ENCODE results near the gene SLC8A1.

- TF ChIP-seq CTCF (IDR thresholded peaks at IDR 0.05; ENCODE audit: low read depth, low read length) (no peak), POLR2A (IDR thresholded peaks at IDR 0.05; ENCODE audit: extremely low read depth, insufficient read length) (no peak)
These were observed 209.6 kb downstream of the SLC8A1 start for GRCh38 chr2:40242315-40242714.
